ENCODE data around the gene CNNM2.
"Not testable (repeated sequence)": the region's sequence is repeated elsewhere in the genome, so short reads cannot be mapped to it uniquely, and the experiment has no call there.

The CNNM2 gene

GRCh38 chr10:102949916-102950315 lies 31.8 kb downstream of the CNNM2 start:
- DNase-seq (ENCODE audit: low read depth) = peak; percentile 8
- TF ChIP-seq CTCF (IDR thresholded peaks at IDR 0.05; ENCODE audit: insufficient read depth, low read depth, low read length, missing control alignments) = no peak

DNA sequence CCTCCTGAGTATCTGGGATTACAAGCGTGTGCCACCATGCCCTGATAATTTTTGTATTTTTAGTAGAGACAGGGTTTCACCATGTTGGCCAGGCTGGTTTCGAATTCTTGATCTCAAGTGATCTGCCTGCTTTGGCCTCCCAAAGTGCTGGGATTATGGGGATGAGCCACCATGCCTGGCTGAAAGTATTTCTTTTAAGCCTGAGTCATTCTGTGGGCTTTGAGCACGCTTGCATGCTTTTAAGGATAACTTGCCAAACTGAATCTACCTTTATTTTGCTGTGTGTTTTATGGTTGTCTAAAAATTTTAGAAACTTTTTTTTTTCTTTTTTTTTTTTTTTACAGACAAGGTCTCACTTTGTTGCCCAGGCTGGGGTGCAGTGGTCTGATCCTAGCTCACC lies 33.2 kb downstream of the CNNM2 start:
- H3K4me3 ChIP-seq (ENCODE audit: low read length) = no peak overlapping the region
- no peak for DNase-seq (ENCODE audit: low read depth)
- no peak for TF ChIP-seq CTCF (IDR thresholded peaks at IDR 0.05; ENCODE audit: insufficient read depth, low read depth, low read length, missing control alignments)

More at GRCh38 chr10:102949916-102950315, 31.8 kb downstream of the CNNM2 start:
- H3K4me3 ChIP-seq (ENCODE audit: low read length) = no peak overlapping the region

DNA sequence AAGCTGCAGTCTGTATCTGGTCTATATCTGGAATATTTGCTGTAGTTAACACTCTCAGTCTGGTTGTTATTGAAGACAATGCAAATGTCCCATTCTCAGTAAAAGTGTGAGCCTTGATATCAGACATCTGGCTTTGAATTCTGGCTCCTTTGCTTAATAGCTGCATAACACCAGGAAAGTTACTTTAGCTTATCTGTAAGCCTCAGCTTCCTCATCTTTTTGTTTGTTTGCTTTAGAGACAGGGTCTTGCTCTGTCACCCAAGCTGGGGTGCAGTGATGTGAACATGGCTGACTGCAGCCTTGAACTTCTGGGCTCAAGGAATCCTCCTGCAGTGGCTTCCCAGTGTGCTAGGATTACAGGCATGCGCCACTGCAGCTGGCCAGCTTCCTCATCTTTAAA lies 41.3 kb downstream of the CNNM2 start:
- TF ChIP-seq CTCF (IDR thresholded peaks at IDR 0.05; ENCODE audit: insufficient read depth, low read depth, low read length, missing control alignments) = no peak
- H3K4me3 ChIP-seq (ENCODE audit: low read length) = no peak overlapping the region
- DNase-seq (ENCODE audit: low read depth) = no peak

DNA sequence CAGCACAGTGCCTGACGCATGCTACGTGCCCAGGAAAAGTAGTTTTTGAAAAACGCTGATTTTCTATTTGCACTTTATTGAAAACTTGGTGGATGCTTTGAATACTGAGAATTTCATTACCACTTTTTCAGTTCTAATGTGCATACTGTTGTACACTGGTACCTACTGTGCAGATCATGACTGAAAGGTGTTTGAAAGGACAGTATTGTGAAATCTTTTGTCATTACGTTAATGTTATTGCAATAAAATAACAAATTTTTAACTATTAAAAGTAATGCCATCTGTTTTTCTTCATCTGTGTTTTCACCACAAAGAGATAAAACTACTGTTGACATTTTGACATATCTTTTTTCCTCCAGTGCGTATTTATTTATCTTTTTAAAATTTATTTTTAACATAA lies 42.1 kb downstream of the CNNM2 start:
- no peak for DNase-seq (ENCODE audit: low read depth)
- no peak for TF ChIP-seq CTCF (IDR thresholded peaks at IDR 0.05; ENCODE audit: insufficient read depth, low read depth, low read length, missing control alignments)

DNA sequence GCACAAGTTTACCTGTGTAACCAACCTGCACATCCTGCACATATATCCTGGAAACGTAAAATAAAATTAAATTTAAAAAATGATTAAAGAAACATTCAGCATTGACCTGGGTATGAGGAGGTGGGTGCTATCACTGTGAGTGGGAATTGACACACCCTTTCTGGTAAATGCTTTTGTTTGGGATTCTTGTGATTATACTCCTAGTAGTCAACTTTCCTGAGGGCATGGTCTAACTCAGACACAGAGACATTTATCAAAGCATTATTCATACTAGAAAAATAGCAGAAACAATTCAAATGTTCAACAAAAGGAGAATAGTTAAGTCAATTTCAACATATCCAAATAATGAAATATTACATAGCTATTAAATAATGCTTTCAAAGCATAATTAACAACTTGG lies 44.2 kb downstream of the CNNM2 start:
- no peak overlapping the region for H3K4me3 ChIP-seq (ENCODE audit: low read length)
- no peak for TF ChIP-seq CTCF (IDR thresholded peaks at IDR 0.05; ENCODE audit: insufficient read depth, low read depth, low read length, missing control alignments)
- DNase-seq (ENCODE audit: low read depth) = peak; percentile 17

More for the DNA sequence above, 42.1 kb downstream of the CNNM2 start:
- H3K4me3 ChIP-seq (ENCODE audit: low read length) = no peak overlapping the region

- DNase-seq (ENCODE audit: low read depth) = no peak
- H3K4me3 ChIP-seq (ENCODE audit: low read length) = no peak overlapping the region
- no peak for TF ChIP-seq CTCF (IDR thresholded peaks at IDR 0.05; ENCODE audit: insufficient read depth, low read depth, low read length, missing control alignments)
Observed at GRCh38 chr10:102962951-102963755, 45.1 kb downstream of the CNNM2 start.

- no peak overlapping the region for H3K4me3 ChIP-seq (ENCODE audit: low read length)
- no peak for TF ChIP-seq CTCF (IDR thresholded peaks at IDR 0.05; ENCODE audit: insufficient read depth, low read depth, low read length, missing control alignments)
- DNase-seq (ENCODE audit: low read depth) = no peak
Observed at GRCh38 chr10:102963756-102964025, 45.6 kb downstream of the CNNM2 start.

- not testable (repeated sequence) for DNase-seq (ENCODE audit: low read depth); H3K4me3 ChIP-seq (ENCODE audit: low read length)
Observed at GRCh38 chr10:102964064-102964463, 46.0 kb downstream of the CNNM2 start.

All from epithelial cell of esophagus (primary cell).